ENCODE data around the gene ALOX12. TPM values are rescaled to one million over a fixed set of nuclear protein-coding genes. Genes with fewer than 3 reads are reported as not detected.
"Not testable (repeated sequence)": the region's sequence is repeated elsewhere in the genome, so short reads cannot be mapped to it uniquely, and the experiment has no call there.

ALOX12 gene
- total RNA-seq: not detected

GRCh38 chr17:6995500-6996255 is at the start of gene ALOX12:
TSS of gene ALOX12 (plus strand) at chr17:6996049. CDS start at chr17:6996118, 69 bp downstream.
- Mint-ChIP-seq H3K4me1 (no peaks in the 10 kb centered on the region), H3K27ac (no peak within 1 kb of the TSS), H3K36me3 (peaks cover 11% of the 10 kb centered on the region), H3K27me3 (no peaks in the 10 kb centered on the region), H3K9me3 (no peaks in the 10 kb centered on the region), H3K4me3 (no peak within 1 kb of the TSS)
- no peak for DNase-seq

GRCh38 chr17:6947745-6948144 is 48.1 kb upstream of the ALOX12 start:
- no peak for DNase-seq
- Mint-ChIP-seq H3K27ac (no peak overlapping the region), H3K4me3 (no peak overlapping the region), H3K9me3 (no peaks in the 10 kb centered on the region), H3K27me3 (no peaks in the 10 kb centered on the region), H3K36me3 (no peaks in the 10 kb centered on the region), H3K4me1 (peaks cover 15% of the 10 kb centered on the region)

- Mint-ChIP-seq H3K27ac (peak overlapping the region; percentile 77), H3K4me3 (no peak overlapping the region), H3K9me3 (no peaks in the 10 kb centered on the region), H3K27me3 (no peaks in the 10 kb centered on the region), H3K4me1 (peaks cover 15% of the 10 kb centered on the region), H3K36me3 (no peaks in the 10 kb centered on the region)
- DNase-seq: no peak
Observed at GRCh38 chr17:6948562-6948961, 47.3 kb upstream of the ALOX12 start.

DNA sequence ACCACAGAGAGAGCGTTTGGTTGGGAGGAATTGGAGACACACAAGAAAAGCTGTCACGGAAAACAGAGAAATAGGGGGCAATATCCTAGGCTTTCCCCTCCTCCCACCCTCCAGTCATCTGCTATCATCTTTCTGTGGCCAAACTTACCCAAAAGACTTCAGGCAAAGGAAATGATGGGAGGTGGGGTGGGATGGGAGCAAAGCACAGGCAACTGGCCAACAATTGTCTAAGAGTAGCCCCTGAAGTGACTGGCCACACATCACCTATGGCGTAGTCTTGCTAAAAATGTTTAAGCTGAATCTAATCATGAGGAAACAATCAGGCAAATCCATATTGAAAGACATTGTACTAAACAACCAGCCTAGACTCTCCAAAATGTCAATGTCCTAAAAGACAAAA is 46.9 kb upstream of the ALOX12 start:
- no peak for DNase-seq
- Mint-ChIP-seq H3K36me3 (no peaks in the 10 kb centered on the region), H3K27me3 (no peaks in the 10 kb centered on the region), H3K4me1 (peaks cover 15% of the 10 kb centered on the region), H3K9me3 (no peaks in the 10 kb centered on the region), H3K27ac (peak overlapping the region; percentile 77), H3K4me3 (no peak overlapping the region)

- H3K27ac Mint-ChIP-seq, H3K9me3 Mint-ChIP-seq, H3K4me3 Mint-ChIP-seq, H3K36me3 Mint-ChIP-seq, DNase-seq, H3K27me3 Mint-ChIP-seq: not testable (repeated sequence)
- H3K4me1 Mint-ChIP-seq: peaks cover 15% of the 10 kb centered on the region
Observed at GRCh38 chr17:6950938-6951337, 44.9 kb upstream of the ALOX12 start.

DNA sequence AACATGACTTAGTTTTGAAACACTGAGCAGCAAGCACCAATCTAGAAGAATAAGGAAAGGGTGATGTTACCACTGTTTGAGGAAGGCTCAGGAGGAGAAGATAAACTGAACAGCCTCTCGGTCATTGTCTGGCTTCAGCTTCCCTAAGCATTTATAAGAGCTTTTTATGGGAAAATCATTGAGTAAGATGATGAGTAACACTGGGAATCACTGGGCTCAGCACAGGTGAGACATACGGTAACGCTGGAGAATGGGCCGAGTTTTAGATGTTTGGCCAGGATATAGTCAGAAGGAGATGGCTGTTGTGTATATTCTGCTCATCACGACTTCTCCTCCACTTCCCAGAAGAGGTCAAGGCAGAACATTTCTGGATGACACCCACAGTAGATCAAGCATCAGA is 42.2 kb upstream of the ALOX12 start:
- no peak for DNase-seq
- Mint-ChIP-seq H3K9me3 (no peaks in the 10 kb centered on the region), H3K27ac (no peak overlapping the region), H3K36me3 (no peaks in the 10 kb centered on the region), H3K27me3 (no peaks in the 10 kb centered on the region), H3K4me1 (peaks cover 5% of the 10 kb centered on the region), H3K4me3 (no peak overlapping the region)

GRCh38 chr17:6959700-6960099 is 36.1 kb upstream of the ALOX12 start:
- no peaks in the 10 kb centered on the region for H3K4me1 Mint-ChIP-seq
- H3K27ac Mint-ChIP-seq: no peak overlapping the region
- H3K27me3 Mint-ChIP-seq: no peaks in the 10 kb centered on the region
- no peak for DNase-seq
- no peak overlapping the region for H3K4me3 Mint-ChIP-seq
- no peaks in the 10 kb centered on the region for H3K9me3 Mint-ChIP-seq
- no peaks in the 10 kb centered on the region for H3K36me3 Mint-ChIP-seq

GRCh38 chr17:6969323-6969726 is 26.5 kb upstream of the ALOX12 start:
- Mint-ChIP-seq H3K27me3 (no peaks in the 10 kb centered on the region), H3K27ac (peak overlapping the region; percentile 22), H3K4me1 (peaks cover 2% of the 10 kb centered on the region), H3K36me3 (no peaks in the 10 kb centered on the region), H3K4me3 (no peak overlapping the region), H3K9me3 (no peaks in the 10 kb centered on the region)
- no peak for DNase-seq

GRCh38 chr17:6970992-6971391 is 24.9 kb upstream of the ALOX12 start:
- Mint-ChIP-seq H3K4me1 (peaks cover 2% of the 10 kb centered on the region), H3K36me3 (no peaks in the 10 kb centered on the region), H3K4me3 (no peak overlapping the region), H3K27me3 (no peaks in the 10 kb centered on the region), H3K9me3 (no peaks in the 10 kb centered on the region), H3K27ac (no peak overlapping the region)
- DNase-seq: no peak

DNA sequence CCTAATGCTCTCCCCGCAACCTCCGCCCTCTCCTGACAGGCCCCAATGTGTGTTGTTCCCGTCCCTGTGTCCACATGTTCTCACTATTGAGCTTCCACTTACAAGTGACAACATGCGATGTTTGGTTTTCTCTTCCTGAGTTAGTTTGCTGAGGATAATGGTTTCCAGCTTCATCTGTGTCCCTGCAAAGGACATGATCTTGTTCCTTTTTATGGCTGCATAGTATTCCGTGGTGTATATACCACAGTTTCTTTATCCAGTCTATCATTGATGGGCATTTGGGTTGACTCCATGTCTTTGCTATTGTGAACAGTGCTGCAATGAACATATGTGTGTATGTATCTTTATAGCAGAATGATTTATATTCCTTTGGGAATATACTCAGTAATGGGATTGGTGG is 16.4 kb upstream of the ALOX12 start:
- not testable (repeated sequence) for H3K27me3 Mint-ChIP-seq, H3K4me1 Mint-ChIP-seq, DNase-seq, H3K4me3 Mint-ChIP-seq, H3K27ac Mint-ChIP-seq, H3K36me3 Mint-ChIP-seq, H3K9me3 Mint-ChIP-seq

- DNase-seq: no peak
- H3K4me1 Mint-ChIP-seq: peaks cover 8% of the 10 kb centered on the region
- no peak overlapping the region for H3K4me3 Mint-ChIP-seq
- peaks cover 3% of the 10 kb centered on the region for H3K36me3 Mint-ChIP-seq
- no peaks in the 10 kb centered on the region for H3K9me3 Mint-ChIP-seq
- no peaks in the 10 kb centered on the region for H3K27me3 Mint-ChIP-seq
- H3K27ac Mint-ChIP-seq: no peak overlapping the region
Observed at GRCh38 chr17:6981426-6981825, 14.4 kb upstream of the ALOX12 start.

DNA sequence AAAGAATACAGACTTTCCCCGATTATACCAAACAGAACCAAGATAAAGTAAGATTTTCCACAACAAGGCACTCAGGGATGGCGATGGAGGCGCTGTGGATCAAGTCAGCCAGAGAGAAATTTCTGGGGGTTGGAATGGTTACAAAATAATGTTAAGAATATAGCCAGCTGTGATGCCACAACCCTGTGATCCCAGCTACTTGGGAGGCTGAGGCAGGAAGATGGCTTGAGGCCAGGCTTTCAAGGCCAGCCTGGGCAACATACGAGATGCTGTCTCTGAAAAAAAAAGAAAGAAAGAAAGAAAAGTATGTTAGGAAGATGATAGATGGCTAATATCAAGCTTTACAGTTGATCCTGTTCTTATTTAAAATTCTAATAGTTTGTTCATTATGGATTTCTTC is 10.6 kb upstream of the ALOX12 start:
- H3K4me1 Mint-ChIP-seq: peaks cover 8% of the 10 kb centered on the region
- no peak for DNase-seq
- no peaks in the 10 kb centered on the region for H3K36me3 Mint-ChIP-seq
- H3K4me3 Mint-ChIP-seq: no peak overlapping the region
- H3K27me3 Mint-ChIP-seq: no peaks in the 10 kb centered on the region
- no peaks in the 10 kb centered on the region for H3K9me3 Mint-ChIP-seq
- no peak overlapping the region for H3K27ac Mint-ChIP-seq

DNA sequence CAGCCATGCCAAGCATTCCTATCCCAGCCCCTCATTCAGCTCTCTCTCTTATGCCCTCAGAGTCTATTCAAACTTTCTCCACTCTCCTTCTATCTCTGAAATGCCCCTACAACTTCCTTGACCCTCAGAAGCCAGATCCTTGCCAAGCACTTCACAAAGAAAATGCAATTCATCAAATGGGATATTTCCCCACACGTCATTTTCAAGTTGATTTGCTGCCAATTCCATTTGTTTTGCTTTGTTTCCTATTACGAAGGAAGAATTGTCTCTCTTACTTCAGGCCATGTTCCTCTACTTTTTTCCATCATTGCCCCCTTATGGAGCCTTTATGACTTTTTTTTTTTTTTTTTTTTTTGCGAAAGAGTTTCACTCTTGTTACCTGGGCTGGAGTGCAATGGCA is 9.2 kb upstream of the ALOX12 start:
- H3K9me3 Mint-ChIP-seq: no peaks in the 10 kb centered on the region
- H3K4me1 Mint-ChIP-seq: no peaks in the 10 kb centered on the region
- H3K27me3 Mint-ChIP-seq: no peaks in the 10 kb centered on the region
- no peak overlapping the region for H3K4me3 Mint-ChIP-seq
- no peak overlapping the region for H3K27ac Mint-ChIP-seq
- H3K36me3 Mint-ChIP-seq: no peaks in the 10 kb centered on the region
- no peak for DNase-seq

GRCh38 chr17:6989779-6990178 is 6.1 kb upstream of the ALOX12 start:
- Mint-ChIP-seq H3K27me3 (no peaks in the 10 kb centered on the region), H3K9me3 (no peaks in the 10 kb centered on the region), H3K36me3 (no peaks in the 10 kb centered on the region), H3K4me1 (no peaks in the 10 kb centered on the region), H3K4me3 (no peak overlapping the region), H3K27ac (no peak overlapping the region)
- no peak for DNase-seq

DNA sequence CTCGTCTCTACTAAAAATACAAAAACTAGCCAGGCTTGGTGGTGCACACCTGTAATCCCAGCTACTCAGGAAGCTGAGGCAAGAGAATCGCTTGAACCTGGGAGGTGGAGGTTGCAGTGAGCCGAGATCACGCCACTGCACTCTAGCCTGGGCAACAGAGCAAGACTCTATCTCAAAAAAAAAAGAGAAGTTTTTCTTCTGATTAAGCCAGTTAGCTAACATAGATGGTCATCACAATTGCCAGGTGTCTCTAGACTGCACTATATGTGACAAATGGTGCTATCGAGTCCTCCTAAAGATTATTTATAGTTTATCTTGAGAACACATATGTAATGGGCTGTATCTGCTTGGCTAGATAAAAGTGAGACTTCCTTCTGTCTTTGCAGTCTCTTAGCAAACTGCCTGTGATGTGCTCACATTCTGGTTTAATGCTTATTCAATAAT is 2.2 kb upstream of the ALOX12 start:
- H3K27me3 Mint-ChIP-seq, H3K4me3 Mint-ChIP-seq, DNase-seq, H3K9me3 Mint-ChIP-seq, H3K27ac Mint-ChIP-seq, H3K4me1 Mint-ChIP-seq, H3K36me3 Mint-ChIP-seq: not testable (repeated sequence)

DNA sequence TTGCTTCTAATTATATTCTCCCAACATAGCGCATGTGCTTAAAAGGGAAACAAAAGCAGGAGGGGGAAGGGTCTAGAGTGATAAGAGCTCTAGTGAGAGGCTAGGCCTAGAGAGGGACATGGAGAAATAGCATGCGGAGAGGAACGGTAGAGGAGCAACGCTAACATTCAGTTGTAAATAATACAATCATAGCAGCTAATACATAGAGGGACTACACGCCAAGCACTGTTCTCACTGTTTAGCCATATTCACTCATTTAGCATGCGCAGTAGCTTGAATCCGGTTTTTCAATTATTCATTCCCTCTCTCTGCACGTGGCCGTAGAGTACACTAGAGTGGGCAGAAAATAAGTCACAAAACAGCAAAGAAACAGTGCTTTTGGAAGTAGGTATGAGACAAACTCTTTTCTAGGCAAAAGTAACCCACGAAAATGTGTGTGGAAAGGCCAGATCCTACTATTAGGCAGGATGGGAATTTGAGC is 1.7 kb upstream of the ALOX12 start:
- no peaks in the 10 kb centered on the region for H3K9me3 Mint-ChIP-seq
- H3K27ac Mint-ChIP-seq: no peak overlapping the region
- H3K4me1 Mint-ChIP-seq: no peaks in the 10 kb centered on the region
- no peak overlapping the region for H3K4me3 Mint-ChIP-seq
- no peaks in the 10 kb centered on the region for H3K27me3 Mint-ChIP-seq
- no peak for DNase-seq
- H3K36me3 Mint-ChIP-seq: peaks cover 9% of the 10 kb centered on the region
